K562 (cell line): ENCODE results near the gene GRIP1. TPM values are rescaled to one million over a fixed set of nuclear protein-coding genes. Genes with fewer than 3 reads are reported as not detected.

Experiments used
- ATAC-seq: fragments of 200-7000 bp; cut with Tn5 transposase; 3 replicates; pipeline ENCODE4 v1.9.1; 2020; ENCODE audit warnings: moderate library complexity
- BruUV-seq: library from RNA; stranded (reverse); fragments of 400-500 nt; replicated peaks from 2 replicates; lab custom pipeline; 2021; lab: Mats Ljungman, UMichigan
- CTCF ChIA-PET: fragments of 300-600 bp; formaldehyde crosslinking; extraction: SDS; loops from one replicate; lab custom pipeline; 2021; ENCODE audit warnings: low intra/inter-chr PET ratio; lab: Yijun Ruan, JAX
- POLR2A ChIA-PET: fragments of 300-600, 350-650 bp; sonication (Branson Sonifier 250); formaldehyde crosslinking; extraction: SDS; loops from one replicate; lab custom pipeline; 2021; ENCODE audit warnings: antibody characterized with exemption, inconsistent platforms; lab: Yijun Ruan, JAX
- DNase-seq, 4 experiments: peaks; one replicate each; pipeline versions ENCODE4 v3.0.0 to v3.0.0-alpha.2; 2011 to 2018; ENCODE audit warnings: low spot score in 3 of 4, mixed read lengths in 3 of 4; ENCODE audit errors: extremely low read depth in 1 of 4
- FAIRE-seq: peaks from 2 replicates; lab custom pipeline; 2011; peaks lifted over from hg19 to GRCh38; lab: Jason Lieb, UNC
- H2AFZ ChIP-seq: 2 replicates; pipeline ENCODE4 v1.6.0; 2011; ENCODE audit warnings: low read depth, low read length, control low read depth, inconsistent platforms
- H3K27ac ChIP-seq: fragments of 200-600 bp; 3 replicates; pipeline ENCODE4 v1.8.0; 2011; ENCODE audit warnings: low read depth, mild to moderate bottlenecking, control low read depth, inconsistent platforms, low read length, moderate library complexity, mixed read lengths; ENCODE audit errors: extremely low read depth
- H3K27me3 ChIP-seq, 2 experiments: fragments of 300-600 bp in 1 of 2; 2 replicates in 1 of 2; 3 replicates in 1 of 2; pipeline versions ENCODE4 v1.6.0 to v1.8.0; 2011; ENCODE audit warnings: inconsistent platforms in 2 of 2, low read length in 2 of 2, mild to moderate bottlenecking in 1 of 2, mixed read lengths in 1 of 2, moderate library complexity in 1 of 2; ENCODE audit not compliant: control insufficient read depth in 2 of 2, insufficient read depth in 2 of 2
- H3K36me3 ChIP-seq: fragments of 300-600 bp; 3 replicates; pipeline ENCODE4 v1.8.0; 2011; ENCODE audit warnings: mild to moderate bottlenecking, low read length, inconsistent platforms; ENCODE audit not compliant: control insufficient read depth, insufficient read depth
- H3K4me1 ChIP-seq, 2 experiments: fragments of 200-600 bp in 1 of 2; replicated peaks in 1 of 2; 2 replicates in 1 of 2; 3 replicates in 1 of 2; pipeline versions ENCODE4 v1.5.1 to v1.8.0; 2011; ENCODE audit warnings: inconsistent platforms in 2 of 2, low read length in 2 of 2, mild to moderate bottlenecking in 1 of 2, mixed read lengths in 1 of 2, moderate library complexity in 1 of 2; ENCODE audit not compliant: control insufficient read depth in 2 of 2, insufficient read depth in 2 of 2
- H3K4me2 ChIP-seq: 2 replicates; pipeline ENCODE4 v1.6.1; 2011; ENCODE audit warnings: low read length, control low read depth, inconsistent platforms, mixed read lengths; ENCODE audit not compliant: insufficient read depth
- H3K4me3 ChIP-seq: fragments of 200-600 bp; sonication (generic), shearing (Covaris generic); 2 replicates; pipeline ENCODE4 v1.5.1; 2016; ENCODE audit warnings: control low read depth, inconsistent platforms
- H3K79me2 ChIP-seq: fragments of 200-600 bp; 3 replicates; pipeline ENCODE4 v1.8.0; 2011; ENCODE audit warnings: low read length, inconsistent platforms; ENCODE audit not compliant: control insufficient read depth, insufficient read depth
- H3K9ac ChIP-seq, 2 experiments: 2 replicates each; pipeline versions ENCODE4 v1.6.0 to v1.6.1; 2011; ENCODE audit warnings: low read depth in 2 of 2, low read length in 2 of 2, control low read depth in 1 of 2, inconsistent platforms in 1 of 2, mild to moderate bottlenecking in 1 of 2, mixed read lengths in 1 of 2; ENCODE audit not compliant: insufficient read depth in 1 of 2
- H3K9me1 ChIP-seq: one replicate; pipeline ENCODE4 v1.6.0; 2011; ENCODE audit warnings: inconsistent platforms, mild to moderate bottlenecking, low read length, moderate library complexity; ENCODE audit not compliant: control insufficient read depth, insufficient read depth
- H3K9me3 ChIP-seq: replicated peaks from 2 replicates; pipeline ENCODE4 v1.5.1; 2011; ENCODE audit warnings: low read depth, low read length, inconsistent platforms; ENCODE audit not compliant: control insufficient read depth, insufficient read depth
- H4K20me1 ChIP-seq: replicated peaks from 2 replicates; pipeline ENCODE4 v1.6.1; 2011; ENCODE audit warnings: low read length, inconsistent platforms, mixed read lengths; ENCODE audit not compliant: control insufficient read depth, insufficient read depth
- GABPB1 ChIP-seq: sonication (generic); formaldehyde crosslinking; IDR thresholded peaks from 2 replicates; pipeline ENCODE4 v1.8.0; 2022; ENCODE audit warnings: mild to moderate bottlenecking, missing genetic modification reagents
- KDM4B ChIP-seq, 2 experiments: fragments of 450-650 bp in 1 of 2; sonication (generic) in 1 of 2; IDR thresholded peaks; 2 replicates each; pipeline ENCODE4 v1.6.1; 2016 to 2017; ENCODE audit warnings: borderline replicate concordance in 2 of 2, antibody characterized with exemption in 1 of 2, low read depth in 1 of 2, mild to moderate bottlenecking in 1 of 2
- TRIM25 ChIP-seq: fragments of 450-650 bp; IDR thresholded peaks from 2 replicates; pipeline ENCODE4 v1.7.0; 2016; ENCODE audit warnings: borderline replicate concordance
- ZNF224 ChIP-seq: sonication (generic); formaldehyde crosslinking; IDR thresholded peaks from 2 replicates; pipeline ENCODE4 v1.8.0; 2022; ENCODE audit warnings: mild to moderate bottlenecking, missing genetic modification reagents
- WGBS: fragments of 100-300 bp; shearing (Covaris generic); methylation state at CpG from one replicate; pipeline ENCODE4 v1.1.6; 2016; ENCODE audit warnings: low coverage, mixed read lengths; ENCODE audit not compliant: insufficient coverage; ENCODE audit errors: missing lambda C conversion rate; 5-methylcytosine and 5-hydroxymethylcytosine counted together
- in situ Hi-C: fragments of 300-500 bp; cut with MboI; formaldehyde crosslinking; loops from 4 replicates; pipeline ENCODE4 v1.15.0; 2018; ENCODE audit warnings: inconsistent platforms, mixed read lengths
- intact Hi-C: fragments of 100-400 bp; cut with micrococcal nuclease; formaldehyde crosslinking; loops from 2 replicates; pipeline ENCODE4 v1.14.2; 2022
- polyA plus RNA-seq, 8 experiments: library from polyadenylated mRNA; depleted of rRNA in 4 of 8; stranded (reverse) in 5 of 8; unstranded in 3 of 8; fragments of >200 nt; fragmentation: Nextera tagmentation in 2 of 8; fragmentation: Illumina TruSeq in 1 of 8; extraction: Ambion mirVana in 2 of 8; extraction: Trizol in 1 of 8; gene quantifications; 2 replicates each; pipeline versions ENCODE4 v1.2.1 to v1.2.3, GENCODE V29; 2011 to 2014; ENCODE audit warnings: inconsistent platforms in 1 of 8, missing spikeins in 1 of 8
- total RNA-seq, 7 experiments: library from RNA; depleted of rRNA in 6 of 7; stranded (reverse); fragments of >200 nt in 6 of 7; fragmentation: Illumina TruSeq in 2 of 7; extraction: Trizol in 2 of 7; gene quantifications; 2 replicates each; pipeline versions ENCODE4 v1.2.1 to v1.2.3, GENCODE V29; 2011 to 2021; ENCODE audit warnings: low replicate concordance in 1 of 7

GRIP1 gene
- total and polyA plus RNA-seq, 9 of the 15 experiments (the other 6 are each of a cell fraction or from before 2014, with no cell fraction given): 0.28 to 1.2 (median 0.45) TPM

- FAIRE-seq: no peak
Observed at GRCh38 chr12:66598608-66599007, 80.3 kb downstream of the GRIP1 start.

More at GRCh38 chr12:66598608-66599007, 80.3 kb downstream of the GRIP1 start:
- 0% methylated on average over 2 of the region's 2 CpGs for WGBS
- intact Hi-C loops: no loop called here
- Histone ChIP-seq H3K9ac (no peak overlapping the region), H3K36me3 (no peaks in the 10 kb centered on the region), H3K4me2 (no peak overlapping the region), H3K27me3 (no peaks in the 10 kb centered on the region), H4K20me1 (no peaks in the 10 kb centered on the region), H3K4me3 (no peak overlapping the region), H3K79me2 (no peaks in the 10 kb centered on the region), H3K27ac (no peak overlapping the region), H2AFZ (no peak overlapping the region), H3K9me3 (no peaks in the 10 kb centered on the region), H3K4me1 (no peaks in the 10 kb centered on the region), H3K9me1 (no peaks in the 10 kb centered on the region)
- DNase-seq (no peak), ATAC-seq (no peak)
- ChIA-PET CTCF (no interaction called here), POLR2A (no interaction called here)
- BruUV-seq: no TSS peak
- TF ChIP-seq GABPB1 (CRISPR knock-in tag) (no peak), TRIM25 (no peak), ZNF224 (CRISPR knock-in tag) (no peak), KDM4B (IDR thresholded peaks at IDR 0.05; ENCODE audit: borderline replicate concordance in 2 of 2, low read depth in 1 of 2) (no peak)
- in situ Hi-C loops: no loop called here
